Measurements from ENCODE around the gene MTREX. TPM values are rescaled to one million over a fixed set of nuclear protein-coding genes. Genes with fewer than 3 reads are reported as not detected.

Gene MTREX
- total RNA-seq, 2 experiments from 2014 or later, result 62.7 to 125 TPM

- Histone ChIP-seq H2AFZ (ENCODE audit: low read length) (no peak overlapping the region), H3K79me2 (ENCODE audit: insufficient read depth, low read depth, low read length) (no peaks in the 10 kb centered on the region), H3K4me3 (ENCODE audit: low read depth, low read length, poor library complexity, severe bottlenecking) (no peak overlapping the region), H3K27ac (ENCODE audit: low read depth, low read length, poor library complexity, severe bottlenecking) (no peak overlapping the region), H4K20me1 (ENCODE audit: insufficient read depth, low read length) (no peaks in the 10 kb centered on the region), H3K4me2 (ENCODE audit: low read length) (no peak overlapping the region), H3K36me3 (ENCODE audit: insufficient read depth, low read length) (peaks cover 91% of the 10 kb centered on the region), H3K4me1 (ENCODE audit: insufficient read depth, low read length, poor library complexity, severe bottlenecking) (no peaks in the 10 kb centered on the region), H3K9me3 (ENCODE audit: low read length) (no peaks in the 10 kb centered on the region), H3K9me2 (ENCODE audit: insufficient read depth, low read length) (no peaks in the 10 kb centered on the region)
- TF ChIP-seq EZH2phosphoT487 (IDR thresholded peaks at IDR 0.05; ENCODE audit: borderline replicate concordance, low read depth, low read length) (no peak), CTCF (conservative IDR thresholded peaks at IDR 0.05; ENCODE audit: low read length) (no peak)
- ChIA-PET CTCF (ENCODE audit: unreplicated experiment) (no interaction called here), POLR2A (interaction anchor here (0.7 to 1.1 kb wide), 3 partner anchors 11 to 211 kb away, joined by 3 to 4 read pairs (median 3); no protein-coding TSS in a partner anchor)
- no TSS peak for BruUV-seq (replicated peaks)
- no peak for DNase-seq (ENCODE audit: low spot score)
- intact Hi-C loops (cut with micrococcal nuclease; ENCODE audit: unreplicated experiment), result no loop called here
Measured at GRCh38 chr5:55392669-55393068, 84.9 kb downstream of the MTREX start.

- Histone ChIP-seq H3K4me3 (ENCODE audit: low read depth, low read length, poor library complexity, severe bottlenecking) (no peak overlapping the region), H2AFZ (ENCODE audit: low read length) (no peak overlapping the region), H3K27ac (ENCODE audit: low read depth, low read length, poor library complexity, severe bottlenecking) (no peak overlapping the region), H3K4me2 (ENCODE audit: low read length) (no peak overlapping the region), H3K79me2 (ENCODE audit: insufficient read depth, low read depth, low read length) (no peaks in the 10 kb centered on the region), H3K36me3 (ENCODE audit: insufficient read depth, low read length) (peaks cover 91% of the 10 kb centered on the region), H3K4me1 (ENCODE audit: insufficient read depth, low read length, poor library complexity, severe bottlenecking) (no peaks in the 10 kb centered on the region), H3K9me2 (ENCODE audit: insufficient read depth, low read length) (no peaks in the 10 kb centered on the region), H4K20me1 (ENCODE audit: insufficient read depth, low read length) (no peaks in the 10 kb centered on the region), H3K9me3 (ENCODE audit: low read length) (no peaks in the 10 kb centered on the region)
- DNase-seq (ENCODE audit: low spot score), result no peak
- intact Hi-C loops (cut with micrococcal nuclease; ENCODE audit: unreplicated experiment), result no loop called here
- ChIA-PET CTCF (ENCODE audit: unreplicated experiment) (no interaction called here), POLR2A (interaction anchor here (0.9 kb wide), 1 partner anchor 210 kb away, joined by 4 read pairs; no protein-coding TSS in a partner anchor)
- TF ChIP-seq EZH2phosphoT487 (IDR thresholded peaks at IDR 0.05; ENCODE audit: borderline replicate concordance, low read depth, low read length) (no peak), CTCF (conservative IDR thresholded peaks at IDR 0.05; ENCODE audit: low read length) (no peak)
- no TSS peak for BruUV-seq (replicated peaks)
Measured at GRCh38 chr5:55393501-55394175, 85.8 kb downstream of the MTREX start.

GRCh38 chr5:55402199-55402598 lies 94.4 kb downstream of the MTREX start:
- ChIA-PET POLR2A (interaction anchor here (0.7 to 1.0 kb wide), 2 partner anchors 16 to 78 kb away, joined by 3 to 4 read pairs; no protein-coding TSS in a partner anchor), CTCF (ENCODE audit: unreplicated experiment) (no interaction called here)
- no TSS peak for BruUV-seq (replicated peaks)
- H2AFZ ChIP-seq (ENCODE audit: low read length), result no peak overlapping the region
- H3K4me3 ChIP-seq (ENCODE audit: low read depth, low read length, poor library complexity, severe bottlenecking), result no peak overlapping the region
- H3K9me3 ChIP-seq (ENCODE audit: low read length), result no peaks in the 10 kb centered on the region
- no peak overlapping the region for H3K27ac ChIP-seq (ENCODE audit: low read depth, low read length, poor library complexity, severe bottlenecking)
- TF ChIP-seq EZH2phosphoT487 (IDR thresholded peaks at IDR 0.05; ENCODE audit: borderline replicate concordance, low read depth, low read length), result no peak
- no peak; the same call in 1 of the 2 replicates for TF ChIP-seq CTCF (conservative IDR thresholded peaks at IDR 0.05; ENCODE audit: low read length)
- no peaks in the 10 kb centered on the region for H3K79me2 ChIP-seq (ENCODE audit: insufficient read depth, low read depth, low read length)
- H3K9me2 ChIP-seq (ENCODE audit: insufficient read depth, low read length), result no peaks in the 10 kb centered on the region
- DNase-seq (ENCODE audit: low spot score), result no peak
- no peak overlapping the region for H3K4me2 ChIP-seq (ENCODE audit: low read length)
- H3K36me3 ChIP-seq (ENCODE audit: insufficient read depth, low read length), result peaks cover 100% of the 10 kb centered on the region
- H3K4me1 ChIP-seq (ENCODE audit: insufficient read depth, low read length, poor library complexity, severe bottlenecking), result no peaks in the 10 kb centered on the region
- H4K20me1 ChIP-seq (ENCODE audit: insufficient read depth, low read length), result no peaks in the 10 kb centered on the region
- intact Hi-C loops (cut with micrococcal nuclease; ENCODE audit: unreplicated experiment), result no loop called here
